TTC549 (cell line): ENCODE measurements around the gene TCF20.

Source experiments
- FAIRE-seq: peaks from 2 replicates; lab custom pipeline; 2012; peaks lifted over from hg19 to GRCh38; lab: Jason Lieb, UNC

TCF20 gene

GRCh38 chr22:42300259-42301076 lies 30.0 kb upstream of the TCF20 start:
- no peak for FAIRE-seq

- FAIRE-seq: no peak
Measured at GRCh38 chr22:42299586-42300258, 29.3 kb upstream of the TCF20 start.

GRCh38 chr22:42298746-42299145 lies 28.3 kb upstream of the TCF20 start:
- FAIRE-seq: no peak

- FAIRE-seq: no peak
Measured at GRCh38 chr22:42297778-42298177, 27.3 kb upstream of the TCF20 start.

GRCh38 chr22:42296883-42297282 lies 26.4 kb upstream of the TCF20 start:
- FAIRE-seq: no peak

- no peak for FAIRE-seq
Measured at GRCh38 chr22:42296381-42296853, 26.0 kb upstream of the TCF20 start.

GRCh38 chr22:42294034-42294985 lies 23.9 kb upstream of the TCF20 start:
- no peak for FAIRE-seq

GRCh38 chr22:42292732-42293520 lies 22.5 kb upstream of the TCF20 start:
- FAIRE-seq: no peak

- FAIRE-seq: no peak
Measured at GRCh38 chr22:42291287-42291686, 20.8 kb upstream of the TCF20 start.

GRCh38 chr22:42289671-42290541 lies 19.5 kb upstream of the TCF20 start:
- FAIRE-seq: no peak

- FAIRE-seq: no peak
Measured at GRCh38 chr22:42288791-42289190, 18.3 kb upstream of the TCF20 start.

GRCh38 chr22:42287174-42287890 lies 16.9 kb upstream of the TCF20 start:
- no peak for FAIRE-seq

- no peak for FAIRE-seq
Measured at GRCh38 chr22:42286205-42286604, 15.8 kb upstream of the TCF20 start.

- no peak for FAIRE-seq
Measured at GRCh38 chr22:42285604-42286003, 15.2 kb upstream of the TCF20 start.

GRCh38 chr22:42284643-42285181 lies 14.3 kb upstream of the TCF20 start:
- no peak for FAIRE-seq

GRCh38 chr22:42284202-42284591 lies 13.7 kb upstream of the TCF20 start:
- FAIRE-seq: no peak

- no peak for FAIRE-seq
Measured at GRCh38 chr22:42283278-42284201, 13.1 kb upstream of the TCF20 start.

GRCh38 chr22:42282943-42283277 lies 12.5 kb upstream of the TCF20 start:
- FAIRE-seq: no peak
